GM13976 (cell line): Measurements from ENCODE around the gene DOK5.

Experiments
- DNase-seq: peaks from one replicate; pipeline ENCODE4 v3.0.0; 2012; ENCODE audit warnings: low spot score
- CTCF ChIP-seq: IDR thresholded peaks from 2 replicates; pipeline ENCODE4 v1.5.1; 2012; ENCODE audit warnings: borderline replicate concordance, mild to moderate bottlenecking; ENCODE audit not compliant: insufficient read depth; ENCODE audit errors: extremely low read depth, missing control alignments, control extremely low read depth
- in situ Hi-C: fragments of 300-500 bp; cut with MboI; formaldehyde crosslinking; loops from one replicate; pipeline ENCODE4 v1.12.0; 2022; ENCODE audit warnings: low sequenced_read_pairs, mixed read lengths, inconsistent platforms; ENCODE audit not compliant: unreplicated experiment

DOK5 gene

DNA sequence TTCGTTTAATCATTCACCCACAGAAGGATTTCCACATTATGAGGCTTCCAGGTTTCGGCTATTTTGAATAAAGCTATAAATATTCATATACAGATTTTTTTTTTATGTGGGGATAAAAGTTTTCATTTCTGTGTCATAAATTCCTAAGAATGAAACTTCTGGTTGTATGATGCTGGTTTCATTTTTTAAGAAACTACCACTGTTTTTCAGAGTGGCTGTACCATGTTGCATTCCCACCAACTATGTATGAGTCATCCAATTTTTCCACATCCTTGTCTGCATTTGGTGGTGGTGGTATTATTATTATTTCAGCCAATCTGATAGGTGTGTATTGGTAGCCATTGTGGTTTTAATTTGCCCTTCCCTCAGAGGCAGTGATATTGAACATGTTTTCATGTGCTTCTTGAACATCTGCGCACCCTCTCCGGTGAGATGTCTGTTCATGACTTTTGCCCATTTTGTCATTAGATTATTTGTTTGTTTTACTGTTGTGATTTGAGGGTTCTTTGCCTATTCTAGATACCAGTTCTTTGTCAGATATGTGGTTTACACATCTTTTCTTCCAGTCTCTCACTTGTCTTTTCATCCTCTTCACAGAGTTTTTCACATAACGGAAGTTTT lies 75.5 kb downstream of the DOK5 start:
- DNase-seq: no peak
- TF ChIP-seq CTCF: no peak
- in situ Hi-C loops: no loop called here

DNA sequence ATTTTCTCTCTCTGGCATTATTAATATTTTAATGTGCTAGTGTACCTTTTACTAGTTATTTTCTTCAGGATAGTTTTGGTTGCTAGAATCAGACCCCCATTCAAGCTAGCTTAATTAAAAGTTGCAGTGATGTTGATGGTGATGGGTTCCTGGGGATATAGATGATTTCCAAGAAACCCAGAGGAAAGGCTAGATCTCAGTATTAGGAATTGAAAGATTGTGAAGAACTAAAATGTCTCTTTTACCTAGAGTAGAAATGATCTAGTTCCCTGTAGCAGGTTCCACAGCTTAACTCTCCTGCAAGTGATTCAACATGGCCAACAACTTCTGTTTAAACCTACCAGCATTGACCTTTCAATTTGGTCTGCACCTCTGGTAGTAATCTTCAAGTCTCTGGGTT lies 78.6 kb downstream of the DOK5 start:
- no peak for DNase-seq
- in situ Hi-C loops: no loop called here
- TF ChIP-seq CTCF: no peak

DNA sequence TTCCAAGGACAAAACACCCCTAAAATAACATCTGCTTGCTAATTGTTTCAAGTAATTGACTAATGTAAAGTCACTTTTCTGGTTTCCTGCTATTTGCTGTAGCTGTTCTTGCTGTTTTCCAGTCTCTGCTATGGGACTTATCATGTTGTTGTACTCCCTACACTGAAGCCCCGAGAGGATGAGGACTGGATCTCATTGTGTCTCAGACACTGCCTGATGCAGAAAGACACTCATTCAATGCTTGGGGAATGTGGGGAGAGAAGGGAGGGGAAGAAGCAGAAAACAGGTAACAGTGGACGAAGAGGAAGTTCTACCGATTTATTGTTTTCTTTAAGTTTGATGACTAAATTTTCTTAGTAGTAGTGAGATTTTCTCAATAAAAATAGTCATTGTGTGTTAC lies 79.8 kb downstream of the DOK5 start:
- no peak for DNase-seq
- TF ChIP-seq CTCF: no peak
- in situ Hi-C loops: no loop called here

DNA sequence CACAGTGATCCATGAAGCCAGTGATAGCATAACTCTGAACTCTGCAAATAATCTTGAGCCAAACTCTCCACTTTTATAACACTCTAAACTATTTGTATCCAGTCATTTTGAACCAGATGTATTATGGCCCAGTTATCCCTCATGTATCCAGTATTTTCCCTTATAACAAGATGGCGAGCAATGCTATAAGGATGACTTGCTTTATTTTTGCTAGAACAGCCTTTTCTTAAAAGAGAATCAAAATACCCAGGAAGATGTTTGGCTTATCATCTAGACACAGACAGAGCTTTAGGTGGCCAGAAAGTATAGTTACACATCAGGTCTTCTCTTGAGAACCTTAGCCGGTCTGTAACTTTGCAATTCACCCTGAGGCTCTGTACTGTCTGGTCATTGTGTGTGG lies 81.0 kb downstream of the DOK5 start:
- DNase-seq: no peak
- in situ Hi-C loops: no loop called here
- TF ChIP-seq CTCF: no peak

DNA sequence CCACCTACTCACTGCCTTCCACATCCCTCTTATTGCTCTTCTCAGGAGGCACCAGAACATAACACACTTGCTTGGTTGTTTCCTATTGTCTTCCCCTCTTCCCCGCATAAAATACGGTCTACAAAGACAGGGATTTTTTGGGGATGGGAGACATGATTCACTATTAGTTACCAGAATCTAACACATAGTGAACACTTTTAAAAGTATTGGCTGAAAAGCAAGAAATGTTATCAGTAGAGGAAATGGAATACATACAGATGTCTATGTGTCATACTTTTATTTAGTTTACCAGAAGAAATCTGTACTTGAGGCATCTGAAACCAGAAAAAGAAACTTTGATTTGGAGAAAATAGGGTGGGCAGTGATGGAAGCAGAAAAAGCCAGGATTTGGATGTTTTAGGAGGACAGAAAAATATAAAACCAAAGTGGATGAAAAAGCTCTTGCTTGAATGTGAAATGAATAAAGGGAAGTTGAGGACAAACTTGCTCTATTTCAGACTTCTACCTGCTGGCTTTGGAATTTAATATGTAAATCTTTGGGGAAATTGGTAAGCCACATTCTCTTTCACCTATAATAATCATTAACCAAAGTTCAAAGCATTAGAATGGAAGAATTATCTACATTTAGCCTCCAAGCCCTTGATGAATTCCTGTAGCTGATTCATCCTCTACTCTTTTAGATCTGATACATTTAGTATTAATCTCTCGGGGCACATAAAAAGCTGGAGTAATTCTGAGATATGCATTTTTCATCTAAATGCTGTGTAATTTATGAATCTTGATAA lies 82.6 kb downstream of the DOK5 start:
- no peak for TF ChIP-seq CTCF
- in situ Hi-C loops: no loop called here

DNA sequence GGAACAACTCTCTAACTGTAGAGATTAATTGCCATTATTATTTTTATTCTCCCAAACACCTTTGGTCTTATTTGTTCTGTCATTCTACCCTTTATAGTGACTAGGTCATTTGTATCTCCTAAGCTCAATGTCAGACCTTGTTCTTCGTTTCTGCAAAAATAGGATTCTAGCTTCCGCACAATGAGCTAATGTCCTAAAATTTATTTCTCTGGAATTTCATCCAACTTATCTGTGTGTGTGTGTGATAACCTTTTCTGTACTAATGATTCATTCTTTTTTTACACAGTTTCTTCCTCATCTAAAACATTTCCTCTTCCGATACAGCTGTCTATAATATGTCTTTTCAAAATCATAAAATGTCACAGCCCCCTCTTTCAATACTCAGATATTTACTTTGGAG lies 84.5 kb downstream of the DOK5 start:
- in situ Hi-C loops: no loop called here
- DNase-seq: no peak
- no peak for TF ChIP-seq CTCF

More for the DNA sequence above, 82.6 kb downstream of the DOK5 start:
- no peak for DNase-seq

DNA sequence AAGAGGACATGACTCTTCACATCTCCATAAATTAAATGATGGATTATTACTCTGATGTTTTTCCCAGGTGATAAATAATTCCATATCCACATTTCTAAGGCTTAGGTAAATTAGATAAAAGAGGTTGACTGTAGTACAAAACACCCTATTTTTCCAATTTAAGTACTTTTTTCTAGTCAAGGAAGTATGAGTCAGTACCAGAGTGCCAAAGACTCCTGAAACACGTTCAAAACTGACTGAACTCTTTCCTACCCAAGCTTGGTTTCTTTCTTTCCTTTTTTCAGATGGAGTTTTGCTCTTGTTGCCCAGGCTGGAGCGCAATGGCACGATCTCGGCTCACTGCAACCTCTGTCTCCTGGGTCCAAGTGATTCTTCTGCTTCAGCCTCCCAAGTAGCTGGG lies 85.0 kb downstream of the DOK5 start:
- no peak for TF ChIP-seq CTCF
- in situ Hi-C loops: no loop called here
- DNase-seq: no peak
